Kidney epithelial cell (primary cell): ENCODE measurements around the gene DPAGT1. TPM values are rescaled to one million over a fixed set of nuclear protein-coding genes. Genes with fewer than 3 reads are reported as not detected.

ENCODE experiments used
- DNase-seq: peaks from one replicate; pipeline ENCODE4 v3.0.0-alpha.2; 2010; ENCODE audit warnings: low read depth
- H3K27me3 ChIP-seq: 2 replicates; pipeline ENCODE4 v1.6.0; 2011; ENCODE audit warnings: low read length; ENCODE audit not compliant: control insufficient read depth, insufficient read depth
- H3K36me3 ChIP-seq: 2 replicates; pipeline ENCODE4 v1.5.1; 2011; ENCODE audit warnings: low read length; ENCODE audit not compliant: control insufficient read depth, insufficient read depth
- H3K4me3 ChIP-seq: 2 replicates; pipeline ENCODE4 v1.5.1; 2011; ENCODE audit warnings: low read depth, mild to moderate bottlenecking, control low read depth, low read length
- total RNA-seq: library from RNA; depleted of rRNA; stranded (reverse); fragments of >200 nt; gene quantifications from 2 replicates; pipeline ENCODE4 v1.2.3, GENCODE V29; 2015
- TF ChIP-seq, protein P1 (sequence below): IDR thresholded peaks from 2 replicates; pipeline ENCODE4 v1.5.1; 2011; ENCODE audit warnings: mild to moderate bottlenecking, moderate library complexity, low read length, control low read depth, inconsistent platforms; ENCODE audit not compliant: insufficient read depth, poor library complexity, severe bottlenecking

Gene DPAGT1
- total RNA-seq, 1 donor from 2014 or later: 16.4 TPM

DNA sequence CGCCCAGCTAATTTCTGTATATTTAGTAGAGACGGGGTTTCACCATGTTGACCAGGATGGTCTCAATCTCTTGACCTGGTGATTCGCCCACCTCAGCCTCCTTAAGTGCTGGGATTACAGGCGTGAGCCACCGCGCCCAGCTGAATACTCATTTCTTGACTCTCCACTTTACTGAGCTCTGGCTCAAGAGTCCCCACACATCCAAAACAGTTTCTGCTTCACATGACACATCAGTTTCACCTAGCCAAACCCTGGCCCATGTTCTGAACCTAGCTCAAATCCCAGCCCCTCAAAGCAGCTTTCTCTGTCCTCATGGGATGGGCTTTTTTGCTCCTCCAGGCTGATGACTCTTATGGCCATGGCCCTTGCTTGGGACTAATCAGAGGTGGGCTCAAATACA is 54.4 kb downstream of the DPAGT1 start:
- no peaks in the 10 kb centered on the region for H3K27me3 ChIP-seq
- no peak overlapping the region for H3K4me3 ChIP-seq
- DNase-seq: no peak
- TF ChIP-seq, protein P1, sequence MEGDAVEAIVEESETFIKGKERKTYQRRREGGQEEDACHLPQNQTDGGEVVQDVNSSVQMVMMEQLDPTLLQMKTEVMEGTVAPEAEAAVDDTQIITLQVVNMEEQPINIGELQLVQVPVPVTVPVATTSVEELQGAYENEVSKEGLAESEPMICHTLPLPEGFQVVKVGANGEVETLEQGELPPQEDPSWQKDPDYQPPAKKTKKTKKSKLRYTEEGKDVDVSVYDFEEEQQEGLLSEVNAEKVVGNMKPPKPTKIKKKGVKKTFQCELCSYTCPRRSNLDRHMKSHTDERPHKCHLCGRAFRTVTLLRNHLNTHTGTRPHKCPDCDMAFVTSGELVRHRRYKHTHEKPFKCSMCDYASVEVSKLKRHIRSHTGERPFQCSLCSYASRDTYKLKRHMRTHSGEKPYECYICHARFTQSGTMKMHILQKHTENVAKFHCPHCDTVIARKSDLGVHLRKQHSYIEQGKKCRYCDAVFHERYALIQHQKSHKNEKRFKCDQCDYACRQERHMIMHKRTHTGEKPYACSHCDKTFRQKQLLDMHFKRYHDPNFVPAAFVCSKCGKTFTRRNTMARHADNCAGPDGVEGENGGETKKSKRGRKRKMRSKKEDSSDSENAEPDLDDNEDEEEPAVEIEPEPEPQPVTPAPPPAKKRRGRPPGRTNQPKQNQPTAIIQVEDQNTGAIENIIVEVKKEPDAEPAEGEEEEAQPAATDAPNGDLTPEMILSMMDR: no peak
- H3K36me3 ChIP-seq: peaks cover 11% of the 10 kb centered on the region

Other genes with a start within 250 kb of the DPAGT1 start
- gene CXCR5, start 218.0 kb downstream of the DPAGT1 start, total RNA-seq: under 0.01 and 0.14 TPM in 2 replicates
- 48.3 and 51.9 TPM in 2 replicates for gene BCL9L, start 175.9 kb downstream of the DPAGT1 start, total RNA-seq
- gene UPK2, start 145.6 kb downstream of the DPAGT1 start, total RNA-seq: 0.25 TPM in 1 of 2 replicates, not detected in the other
- not detected in 2 replicates for gene FOXR1, start 130.1 kb downstream of the DPAGT1 start, total RNA-seq
- gene CENATAC, start 103.7 kb downstream of the DPAGT1 start, total RNA-seq: 25.4 and 29.8 TPM in 2 replicates
- 1,597 and 2,068 TPM in 2 replicates for gene RPS25, start 83.5 kb downstream of the DPAGT1 start, total RNA-seq
- gene TRAPPC4, start 83.1 kb downstream of the DPAGT1 start, total RNA-seq: 61.2 and 72.6 TPM in 2 replicates
- gene SLC37A4, start 71.0 kb downstream of the DPAGT1 start, total RNA-seq: 20.7 and 27.9 TPM in 2 replicates
- 280 and 303 TPM in 2 replicates for gene HYOU1, start 44.6 kb downstream of the DPAGT1 start, total RNA-seq
- 30.7 and 39.0 TPM in 2 replicates for gene VPS11, start 34.0 kb downstream of the DPAGT1 start, total RNA-seq
- 27.7 and 29.7 TPM in 2 replicates for gene HMBS, start 17.0 kb downstream of the DPAGT1 start, total RNA-seq
- 11.8 and 12.7 TPM in 2 replicates for gene C2CD2L, start 5.5 kb upstream of the DPAGT1 start, total RNA-seq
- gene HINFP, start 19.7 kb upstream of the DPAGT1 start, total RNA-seq: 25.0 and 28.8 TPM in 2 replicates
- gene ABCG4, start 47.2 kb upstream of the DPAGT1 start, total RNA-seq: 0.13 and 0.82 TPM in 2 replicates
- gene NLRX1, start 66.9 kb upstream of the DPAGT1 start, total RNA-seq: 10.6 and 15.0 TPM in 2 replicates
- not detected in 2 replicates for gene NHERF4, start 83.6 kb upstream of the DPAGT1 start, total RNA-seq
- 22.5 and 23.7 TPM in 2 replicates for gene CBL, start 104.5 kb upstream of the DPAGT1 start, total RNA-seq
- 563 and 601 TPM in 2 replicates for gene MCAM, start 215.3 kb upstream of the DPAGT1 start, total RNA-seq
- gene RNF26, start 232.7 kb upstream of the DPAGT1 start, total RNA-seq: 17.8 and 20.5 TPM in 2 replicates
- 2.9 and 6.2 TPM in 2 replicates for gene C1QTNF5, start 239.0 kb upstream of the DPAGT1 start, total RNA-seq
- not detected in 2 replicates for gene MFRP, start 244.9 kb upstream of the DPAGT1 start, total RNA-seq